H9 (cell line): ENCODE results near the gene C4orf36. TPM values are rescaled to one million over a fixed set of nuclear protein-coding genes. Genes with fewer than 3 reads are reported as not detected.

Experiments used
- DNase-seq: peaks from one replicate; pipeline ENCODE4 v3.0.0-alpha.2; 2017
- H2AFZ ChIP-seq: one replicate; pipeline ENCODE4 v1.6.1; 2013; ENCODE audit warnings: mild to moderate bottlenecking, low read length, control low read depth, moderate library complexity
- H2AK5ac ChIP-seq: 2 replicates; pipeline ENCODE4 v1.6.1; 2013; ENCODE audit warnings: low read length, control low read depth, mixed read lengths; ENCODE audit not compliant: insufficient read length
- H2BK120ac ChIP-seq: one replicate; pipeline ENCODE4 v1.6.1; 2013; ENCODE audit warnings: low read depth, mild to moderate bottlenecking, low read length, control low read depth, inconsistent platforms; ENCODE audit not compliant: poor library complexity, severe bottlenecking
- H2BK12ac ChIP-seq: 2 replicates; pipeline ENCODE4 v1.6.1; 2013; ENCODE audit warnings: low read length, control low read depth, mixed read lengths, low read depth; ENCODE audit not compliant: insufficient read length
- H2BK15ac ChIP-seq: 2 replicates; pipeline ENCODE4 v1.6.1; 2013; ENCODE audit warnings: low read depth, low read length, control low read depth
- H2BK20ac ChIP-seq: one replicate; pipeline ENCODE4 v1.6.1; 2013; ENCODE audit warnings: low read depth, mild to moderate bottlenecking, low read length, control low read depth, inconsistent platforms; ENCODE audit not compliant: poor library complexity, severe bottlenecking
- H2BK5ac ChIP-seq: 2 replicates; pipeline ENCODE4 v1.6.1; 2013; ENCODE audit warnings: low read length, control low read depth, mixed read lengths; ENCODE audit not compliant: insufficient read length
- H3K14ac ChIP-seq: 2 replicates; pipeline ENCODE4 v1.6.1; 2013; ENCODE audit warnings: low read length, control low read depth; ENCODE audit not compliant: insufficient read depth
- H3K18ac ChIP-seq: 2 replicates; pipeline ENCODE4 v1.6.1; 2013; ENCODE audit warnings: low read depth, mild to moderate bottlenecking, mixed read lengths, low read length, control low read depth; ENCODE audit not compliant: insufficient read length
- H3K23ac ChIP-seq: 2 replicates; pipeline ENCODE4 v1.6.1; 2013; ENCODE audit warnings: low read length, control low read depth, mixed read lengths, low read depth; ENCODE audit not compliant: insufficient read length
- H3K23me2 ChIP-seq: 2 replicates; pipeline ENCODE4 v1.6.1; 2013; ENCODE audit warnings: low read depth, mild to moderate bottlenecking, mixed read lengths, low read length, control low read depth; ENCODE audit not compliant: insufficient read length, poor library complexity, severe bottlenecking
- H3K27ac ChIP-seq: 2 replicates; pipeline ENCODE4 v1.5.1; 2013; ENCODE audit warnings: low read length, control low read depth, mixed read lengths, low read depth; ENCODE audit not compliant: insufficient read length
- H3K27me3 ChIP-seq: 2 replicates; pipeline ENCODE4 v1.6.1; 2013; ENCODE audit warnings: low read length, control low read depth, inconsistent platforms; ENCODE audit not compliant: insufficient read depth
- H3K4ac ChIP-seq: 2 replicates; pipeline ENCODE4 v1.6.1; 2013; ENCODE audit warnings: low read depth, mild to moderate bottlenecking, control low read depth, inconsistent platforms, low read length, moderate library complexity
- H3K4me1 ChIP-seq: 2 replicates; pipeline ENCODE4 v1.6.1; 2013; ENCODE audit warnings: low read length, control low read depth, inconsistent platforms; ENCODE audit not compliant: insufficient read depth
- H3K4me2 ChIP-seq: 2 replicates; pipeline ENCODE4 v1.6.1; 2013; ENCODE audit warnings: low read length, control low read depth, mixed read lengths; ENCODE audit not compliant: insufficient read length, insufficient read depth
- H3K56ac ChIP-seq: 2 replicates; pipeline ENCODE4 v1.6.1; 2013; ENCODE audit warnings: low read depth, mild to moderate bottlenecking, mixed read lengths, low read length, control low read depth; ENCODE audit not compliant: insufficient read length
- H3K79me1 ChIP-seq: 2 replicates; pipeline ENCODE4 v1.6.1; 2013; ENCODE audit warnings: low read depth, mild to moderate bottlenecking, moderate library complexity, low read length, control low read depth, inconsistent platforms; ENCODE audit not compliant: insufficient read depth, poor library complexity, severe bottlenecking
- H3K79me2 ChIP-seq: 2 replicates; pipeline ENCODE4 v1.6.1; 2013; ENCODE audit warnings: low read length, control low read depth, inconsistent platforms; ENCODE audit not compliant: insufficient read depth
- H3K9ac ChIP-seq: 2 replicates; pipeline ENCODE4 v1.6.1; 2013; ENCODE audit warnings: low read length, control low read depth, mixed read lengths; ENCODE audit not compliant: insufficient read length; ENCODE audit errors: extremely low read depth
- H3K9me3 ChIP-seq: one replicate; pipeline ENCODE4 v1.6.1; 2013; ENCODE audit warnings: low read depth, low read length, inconsistent platforms; ENCODE audit not compliant: control insufficient read depth
- H3T11ph ChIP-seq: one replicate; pipeline ENCODE4 v1.6.1; 2013; ENCODE audit warnings: mild to moderate bottlenecking, low read length, control low read depth, inconsistent platforms
- H4K20me1 ChIP-seq: one replicate; pipeline ENCODE4 v1.6.1; 2013; ENCODE audit not compliant: control insufficient read depth, insufficient read length, insufficient read depth
- H4K5ac ChIP-seq: 2 replicates; pipeline ENCODE4 v1.6.1; 2013; ENCODE audit warnings: low read depth, mild to moderate bottlenecking, mixed read lengths, low read length, control low read depth; ENCODE audit not compliant: insufficient read length
- H4K8ac ChIP-seq: replicated peaks from 2 replicates; pipeline ENCODE4 v1.6.1; 2013; ENCODE audit warnings: low read length, control low read depth, mixed read lengths, low read depth; ENCODE audit not compliant: insufficient read length
- H4K91ac ChIP-seq: 2 replicates; pipeline ENCODE4 v1.6.1; 2013; ENCODE audit warnings: low read depth, mild to moderate bottlenecking, moderate library complexity, mixed read lengths, low read length, control low read depth; ENCODE audit not compliant: insufficient read length
- H3K27ac Mint-ChIP-seq, 3 experiments: 2 replicates in 2 of 3; 3 replicates in 1 of 3; pipeline ENCODE4 v1.8.0; 2020 to 2021; ENCODE audit warnings: mixed read lengths in 3 of 3, mild to moderate bottlenecking in 1 of 3, moderate library complexity in 1 of 3
- H3K27me3 Mint-ChIP-seq: 2 replicates; pipeline ENCODE4 v1.8.0; 2021; ENCODE audit warnings: low read depth, mild to moderate bottlenecking, moderate library complexity, mixed read lengths
- H3K36me3 Mint-ChIP-seq, 3 experiments: 2 replicates in 2 of 3; 3 replicates in 1 of 3; pipeline ENCODE4 v1.8.0; 2020 to 2021; ENCODE audit warnings: low read depth in 3 of 3, mixed read lengths in 3 of 3; ENCODE audit not compliant: insufficient read depth in 1 of 3
- H3K4me1 Mint-ChIP-seq, 2 experiments: 2 replicates each; pipeline ENCODE4 v1.8.0; 2020; ENCODE audit warnings: mixed read lengths in 2 of 2
- H3K4me3 Mint-ChIP-seq, 2 experiments: 2 replicates in 1 of 2; 3 replicates in 1 of 2; pipeline ENCODE4 v1.8.0; 2020 to 2021; ENCODE audit warnings: mild to moderate bottlenecking in 2 of 2, mixed read lengths in 2 of 2, moderate library complexity in 1 of 2
- H3K9me3 Mint-ChIP-seq, 2 experiments: 2 replicates in 1 of 2; 3 replicates in 1 of 2; pipeline ENCODE4 v1.8.0; 2020; ENCODE audit warnings: mild to moderate bottlenecking in 2 of 2, mixed read lengths in 2 of 2, moderate library complexity in 1 of 2
- WGBS: extraction: QIAGEN DNeasy Blood & Tissue Kit; methylation state at CpG from one replicate; pipeline ENCODE4 v1.1.7; 2013; ENCODE audit warnings: missing lambda C conversion rate, low lambda C conversion rate, mixed read lengths; ENCODE audit not compliant: insufficient read length; ENCODE audit errors: extremely low coverage; 5-methylcytosine and 5-hydroxymethylcytosine counted together
- total RNA-seq: library from RNA; stranded (reverse); gene quantifications from 2 replicates; pipeline ENCODE4 v1.2.1, GENCODE V29; 2021
- TF ChIP-seq, protein P1 (sequence below): fragments of 200-600 bp; sonication (generic); conservative IDR thresholded peaks from 3 replicates; pipeline ENCODE4 v1.8.0; 2021; ENCODE audit warnings: antibody characterized with exemption, mild to moderate bottlenecking

C4orf36 gene
- total RNA-seq, 1 experiment from 2014 or later: 2.2 TPM

DNA sequence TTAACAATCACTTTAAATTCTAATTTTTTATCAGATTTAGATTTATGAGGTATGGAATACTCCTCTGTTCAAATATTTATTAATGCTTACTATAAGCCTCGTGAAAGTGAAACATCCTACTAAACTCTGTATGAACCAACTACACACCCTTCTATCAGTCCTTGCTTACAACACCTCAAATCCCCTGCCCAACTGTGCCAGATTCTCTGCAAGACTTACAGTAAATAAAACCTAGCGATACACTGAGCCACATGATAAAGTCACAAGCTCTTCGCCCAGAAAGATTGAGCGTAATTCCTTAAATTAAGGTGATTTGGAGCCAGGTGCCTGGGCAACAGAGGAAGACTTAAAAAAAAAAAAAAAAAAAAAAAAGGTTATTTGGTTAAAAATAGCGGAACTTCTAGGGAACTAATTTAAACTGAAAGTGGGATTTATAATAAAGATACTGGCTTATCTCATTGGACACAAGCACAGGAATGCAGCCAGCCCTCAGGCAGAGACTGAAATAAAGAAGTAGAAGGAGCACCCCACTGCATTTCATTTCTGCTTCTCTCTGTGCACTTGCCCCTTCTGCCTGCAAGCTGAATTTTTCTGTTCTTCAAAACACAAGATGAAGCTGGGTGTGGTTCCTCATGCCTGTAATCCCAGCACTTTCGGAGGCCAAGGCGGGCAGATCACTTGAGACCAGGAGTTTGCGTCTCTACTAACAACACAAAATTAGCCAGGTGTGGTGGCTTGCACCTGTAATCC, 17.5 kb upstream of the C4orf36 start:
- WGBS: no CpG with 5 or more reads among the region's 8 CpGs
- H3K4me2 ChIP-seq: no peak overlapping the region
- no peak overlapping the region for H3K18ac ChIP-seq
- peaks cover 3 to 4% of the 10 kb centered on the region in 2 experiments; a peak in 2 of 4 replicates for H3K4me1 Mint-ChIP-seq
- H2BK5ac ChIP-seq: no peak overlapping the region
- no peaks in the 10 kb centered on the region for H3K27me3 ChIP-seq
- H2AK5ac ChIP-seq: no peak overlapping the region
- H3K27ac ChIP-seq: no peak overlapping the region
- peaks cover 4% of the 10 kb centered on the region for H4K20me1 ChIP-seq
- no peaks in the 10 kb centered on the region for H3K9me3 ChIP-seq
- no peak overlapping the region for H4K91ac ChIP-seq
- no peak overlapping the region; a peak in 1 of 7 replicates for H3K27ac Mint-ChIP-seq
- no peak overlapping the region for H4K8ac ChIP-seq
- no peak overlapping the region for H3K9ac ChIP-seq
- no peak overlapping the region for H4K5ac ChIP-seq
- no peak overlapping the region for H3K4me3 Mint-ChIP-seq
- H3T11ph ChIP-seq: no peak overlapping the region
- no peaks in the 10 kb centered on the region for H3K23me2 ChIP-seq
- H3K9me3 Mint-ChIP-seq: no peaks in the 10 kb centered on the region
- TF ChIP-seq, protein P1, sequence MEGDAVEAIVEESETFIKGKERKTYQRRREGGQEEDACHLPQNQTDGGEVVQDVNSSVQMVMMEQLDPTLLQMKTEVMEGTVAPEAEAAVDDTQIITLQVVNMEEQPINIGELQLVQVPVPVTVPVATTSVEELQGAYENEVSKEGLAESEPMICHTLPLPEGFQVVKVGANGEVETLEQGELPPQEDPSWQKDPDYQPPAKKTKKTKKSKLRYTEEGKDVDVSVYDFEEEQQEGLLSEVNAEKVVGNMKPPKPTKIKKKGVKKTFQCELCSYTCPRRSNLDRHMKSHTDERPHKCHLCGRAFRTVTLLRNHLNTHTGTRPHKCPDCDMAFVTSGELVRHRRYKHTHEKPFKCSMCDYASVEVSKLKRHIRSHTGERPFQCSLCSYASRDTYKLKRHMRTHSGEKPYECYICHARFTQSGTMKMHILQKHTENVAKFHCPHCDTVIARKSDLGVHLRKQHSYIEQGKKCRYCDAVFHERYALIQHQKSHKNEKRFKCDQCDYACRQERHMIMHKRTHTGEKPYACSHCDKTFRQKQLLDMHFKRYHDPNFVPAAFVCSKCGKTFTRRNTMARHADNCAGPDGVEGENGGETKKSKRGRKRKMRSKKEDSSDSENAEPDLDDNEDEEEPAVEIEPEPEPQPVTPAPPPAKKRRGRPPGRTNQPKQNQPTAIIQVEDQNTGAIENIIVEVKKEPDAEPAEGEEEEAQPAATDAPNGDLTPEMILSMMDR: no peak
- no peak for DNase-seq
- no peak overlapping the region for H2BK20ac ChIP-seq
- no peaks in the 10 kb centered on the region for H3K36me3 Mint-ChIP-seq
- no peak overlapping the region for H2BK12ac ChIP-seq
- no peak overlapping the region for H2BK120ac ChIP-seq
- no peak overlapping the region for H2AFZ ChIP-seq
- H3K27me3 Mint-ChIP-seq: no peaks in the 10 kb centered on the region
- no peaks in the 10 kb centered on the region for H3K4me1 ChIP-seq
- H3K79me1 ChIP-seq: no peaks in the 10 kb centered on the region
- H3K4ac ChIP-seq: no peak overlapping the region
- H3K56ac ChIP-seq: no peak overlapping the region
- H3K23ac ChIP-seq: no peak overlapping the region
- H3K79me2 ChIP-seq: no peaks in the 10 kb centered on the region
- H2BK15ac ChIP-seq: no peak overlapping the region
- H3K14ac ChIP-seq: no peak overlapping the region
